BJ (cell line): ENCODE results near the gene ELF3. TPM values are rescaled to one million over a fixed set of nuclear protein-coding genes. Genes with fewer than 3 reads are reported as not detected.

Source experiments
- CTCF ChIA-PET: fragments of 350-600 bp; formaldehyde crosslinking; extraction: SDS; loops from one replicate; lab custom pipeline; 2021; ENCODE audit warnings: antibody characterized with exemption, inconsistent platforms; lab: Yijun Ruan, JAX
- POLR2A ChIA-PET: fragments of 300-600 bp; sonication (Branson Sonifier 250); formaldehyde crosslinking; extraction: SDS; loops from one replicate; lab custom pipeline; 2021; ENCODE audit warnings: antibody characterized with exemption; lab: Charles Lee
- DNase-seq: peaks from one replicate; pipeline ENCODE4 v3.0.0-alpha.2; 2011; ENCODE audit warnings: low read depth
- H3K27me3 ChIP-seq: 2 replicates; pipeline ENCODE4 v1.6.0; 2011; ENCODE audit warnings: low read length; ENCODE audit not compliant: control insufficient read depth, insufficient read depth
- H3K36me3 ChIP-seq: 2 replicates; pipeline ENCODE4 v1.5.1; 2011; ENCODE audit warnings: low read length; ENCODE audit not compliant: control insufficient read depth, insufficient read depth
- H3K4me3 ChIP-seq: 2 replicates; pipeline ENCODE4 v1.5.1; 2011; ENCODE audit warnings: low read depth, mild to moderate bottlenecking, control low read depth, low read length
- polyA plus RNA-seq: library from polyadenylated mRNA; depleted of rRNA; stranded (reverse); fragments of >200 nt; gene quantifications from 2 replicates; pipeline ENCODE4 v1.2.3, GENCODE V29; 2011
- TF ChIP-seq, protein P1 (sequence below): IDR thresholded peaks from 2 replicates; pipeline ENCODE4 v1.5.1; 2011; ENCODE audit warnings: low read depth, mild to moderate bottlenecking, control low read depth, inconsistent platforms, low read length, moderate library complexity; ENCODE audit not compliant: insufficient read depth

Gene ELF3
- polyA plus RNA-seq, 1 experiment, result 0.21 TPM

DNA sequence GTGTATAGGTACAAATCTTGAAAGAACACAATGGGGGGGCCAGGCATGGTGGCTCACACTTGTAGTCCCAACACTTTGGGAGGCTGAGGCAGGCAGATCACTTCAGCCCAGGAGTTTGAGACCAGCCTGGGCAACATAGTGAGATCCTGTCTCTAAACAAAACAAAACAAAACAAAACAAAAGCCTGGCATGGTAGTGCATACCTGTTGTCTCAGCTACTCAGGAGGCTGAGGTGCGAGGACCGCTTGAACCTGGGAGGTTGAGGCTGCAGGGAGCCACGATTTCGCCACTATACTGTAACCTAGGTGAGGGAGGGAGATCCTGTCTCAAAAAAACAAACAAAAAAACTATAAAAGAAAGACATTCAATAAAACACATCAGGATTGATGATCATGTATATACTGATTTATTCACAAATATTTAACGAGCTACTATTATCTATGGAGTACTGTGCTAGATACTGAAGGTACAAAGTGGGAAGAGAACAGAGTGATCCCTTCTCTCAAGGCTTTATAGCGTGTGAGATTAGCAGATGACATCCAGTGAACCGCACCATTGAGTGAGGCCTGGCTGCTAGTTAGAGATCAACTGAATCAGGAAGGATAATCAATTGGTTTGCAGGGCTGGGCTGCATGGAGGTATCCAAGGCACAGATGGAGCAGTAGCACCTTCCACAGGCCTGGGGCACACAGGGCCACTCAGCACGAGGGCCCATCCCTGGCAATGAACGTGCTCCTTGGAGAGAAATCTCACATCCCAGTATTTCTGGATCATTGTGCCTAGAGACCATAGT, 26.4 kb downstream of the ELF3 start:
- ChIA-PET CTCF (interaction anchor here (0.6 to 1.5 kb wide), 2 partner anchors 41 to 64 kb away, joined by 3 read pairs; no protein-coding TSS in a partner anchor), POLR2A (no interaction called here)
- DNase-seq, result no peak
- Histone ChIP-seq H3K27me3 (peaks cover 6% of the 10 kb centered on the region; the same call in 1 of the 2 replicates), H3K36me3 (no peaks in the 10 kb centered on the region), H3K4me3 (no peak overlapping the region)
- TF ChIP-seq, protein P1, sequence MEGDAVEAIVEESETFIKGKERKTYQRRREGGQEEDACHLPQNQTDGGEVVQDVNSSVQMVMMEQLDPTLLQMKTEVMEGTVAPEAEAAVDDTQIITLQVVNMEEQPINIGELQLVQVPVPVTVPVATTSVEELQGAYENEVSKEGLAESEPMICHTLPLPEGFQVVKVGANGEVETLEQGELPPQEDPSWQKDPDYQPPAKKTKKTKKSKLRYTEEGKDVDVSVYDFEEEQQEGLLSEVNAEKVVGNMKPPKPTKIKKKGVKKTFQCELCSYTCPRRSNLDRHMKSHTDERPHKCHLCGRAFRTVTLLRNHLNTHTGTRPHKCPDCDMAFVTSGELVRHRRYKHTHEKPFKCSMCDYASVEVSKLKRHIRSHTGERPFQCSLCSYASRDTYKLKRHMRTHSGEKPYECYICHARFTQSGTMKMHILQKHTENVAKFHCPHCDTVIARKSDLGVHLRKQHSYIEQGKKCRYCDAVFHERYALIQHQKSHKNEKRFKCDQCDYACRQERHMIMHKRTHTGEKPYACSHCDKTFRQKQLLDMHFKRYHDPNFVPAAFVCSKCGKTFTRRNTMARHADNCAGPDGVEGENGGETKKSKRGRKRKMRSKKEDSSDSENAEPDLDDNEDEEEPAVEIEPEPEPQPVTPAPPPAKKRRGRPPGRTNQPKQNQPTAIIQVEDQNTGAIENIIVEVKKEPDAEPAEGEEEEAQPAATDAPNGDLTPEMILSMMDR, result no peak

- Histone ChIP-seq H3K4me3 (no peak overlapping the region), H3K27me3 (peaks cover 6% of the 10 kb centered on the region; the same call in 1 of the 2 replicates), H3K36me3 (no peaks in the 10 kb centered on the region)
- ChIA-PET POLR2A (no interaction called here), CTCF (no interaction called here)
- DNase-seq, result no peak
- TF ChIP-seq, protein P1, result no peak
Observed at GRCh38 chr1:202037706-202038296, 27.4 kb downstream of the ELF3 start.

- ChIA-PET CTCF (no interaction called here), POLR2A (no interaction called here)
- Histone ChIP-seq H3K27me3 (peaks cover 6% of the 10 kb centered on the region; the same call in 1 of the 2 replicates), H3K4me3 (no peak overlapping the region), H3K36me3 (no peaks in the 10 kb centered on the region)
- no peak for DNase-seq
- TF ChIP-seq, protein P1, result no peak
Observed at GRCh38 chr1:202038688-202039346, 28.4 kb downstream of the ELF3 start.

- CTCF ChIA-PET, result no interaction called here
- H3K27me3 ChIP-seq, result peaks cover 3% of the 10 kb centered on the region
- POLR2A ChIA-PET, result no interaction called here
- H3K36me3 ChIP-seq, result no peaks in the 10 kb centered on the region
- TF ChIP-seq, protein P1, result no peak
- DNase-seq, result no peak
- no peak overlapping the region for H3K4me3 ChIP-seq
Observed at GRCh38 chr1:202045705-202046104, 35.3 kb downstream of the ELF3 start.

GRCh38 chr1:202046227-202046626, 35.8 kb downstream of the ELF3 start:
- no peak overlapping the region for H3K4me3 ChIP-seq
- ChIA-PET CTCF (no interaction called here), POLR2A (no interaction called here)
- TF ChIP-seq, protein P1, result no peak
- peaks cover 3% of the 10 kb centered on the region for H3K27me3 ChIP-seq
- DNase-seq, result no peak
- H3K36me3 ChIP-seq, result no peaks in the 10 kb centered on the region
